Mammary epithelial cell (primary cell): ENCODE measurements around the gene TMBIM1.

Source experiments
- CTCF ChIP-seq, 2 donors: IDR thresholded peaks in 1 of 2; conservative IDR thresholded peaks in 1 of 2; 2 replicates each; pipeline ENCODE4 v1.5.1; 2011 to 2012; ENCODE audit warnings: inconsistent platforms in 2 of 2, low read length in 2 of 2, mild to moderate bottlenecking in 2 of 2, control low read depth in 1 of 2, low read depth in 1 of 2; ENCODE audit not compliant: insufficient read depth in 1 of 2; ENCODE audit errors: extremely low read depth in 1 of 2
- EZH2 ChIP-seq: IDR thresholded peaks from 2 replicates; pipeline ENCODE4 v1.6.1; 2012; ENCODE audit warnings: low read length, inconsistent platforms, borderline replicate concordance

GRCh38 chr2:218307415-218308090 is 15.2 kb upstream of the TMBIM1 start:
- TF ChIP-seq EZH2: no peak
- TF ChIP-seq CTCF (conservative IDR thresholded peaks at IDR 0.05 in 1 of 2, IDR thresholded peaks at IDR 0.05 in 1 of 2; ENCODE audit: extremely low read depth in 1 of 2, insufficient read depth in 1 of 2, low read depth in 1 of 2, low read length in 2 of 2): no peak
